Fibroblast of pulmonary artery (primary cell): ENCODE data around the gene ADAMTSL2.

Source experiments
- DNase-seq: peaks from one replicate; pipeline ENCODE4 v3.0.0-alpha.2; 2010; ENCODE audit warnings: low read depth
- H3K4me3 ChIP-seq: replicated peaks from 2 replicates; pipeline ENCODE4 v1.5.1; 2011; ENCODE audit warnings: low read depth, mild to moderate bottlenecking, control low read depth, low read length, moderate library complexity
- CTCF ChIP-seq: IDR thresholded peaks from 2 replicates; pipeline ENCODE4 v1.5.1; 2011; ENCODE audit warnings: mild to moderate bottlenecking, control low read depth, low read length, inconsistent platforms; ENCODE audit errors: missing control alignments

Gene ADAMTSL2

GRCh38 chr9:133490865-133491655 lies 43.4 kb upstream of the ADAMTSL2 start:
- H3K4me3 ChIP-seq = no peak overlapping the region
- no peak for TF ChIP-seq CTCF
- DNase-seq = no peak

DNA sequence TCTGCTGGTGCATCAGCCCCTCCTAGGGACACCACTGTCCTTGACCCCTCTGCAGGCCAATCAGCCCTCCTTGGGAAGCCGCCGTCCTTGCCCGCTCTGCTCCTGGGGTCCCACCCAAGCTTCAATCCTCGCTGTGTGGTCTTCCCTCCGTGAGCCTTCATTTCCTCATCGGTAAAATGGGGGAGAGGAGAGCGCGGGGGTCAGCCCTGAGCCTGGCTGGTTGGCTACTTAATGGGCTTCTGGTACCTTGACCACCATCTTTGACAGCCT lies 42.9 kb upstream of the ADAMTSL2 start:
- DNase-seq = no peak
- no peak overlapping the region for H3K4me3 ChIP-seq
- TF ChIP-seq CTCF = no peak

DNA sequence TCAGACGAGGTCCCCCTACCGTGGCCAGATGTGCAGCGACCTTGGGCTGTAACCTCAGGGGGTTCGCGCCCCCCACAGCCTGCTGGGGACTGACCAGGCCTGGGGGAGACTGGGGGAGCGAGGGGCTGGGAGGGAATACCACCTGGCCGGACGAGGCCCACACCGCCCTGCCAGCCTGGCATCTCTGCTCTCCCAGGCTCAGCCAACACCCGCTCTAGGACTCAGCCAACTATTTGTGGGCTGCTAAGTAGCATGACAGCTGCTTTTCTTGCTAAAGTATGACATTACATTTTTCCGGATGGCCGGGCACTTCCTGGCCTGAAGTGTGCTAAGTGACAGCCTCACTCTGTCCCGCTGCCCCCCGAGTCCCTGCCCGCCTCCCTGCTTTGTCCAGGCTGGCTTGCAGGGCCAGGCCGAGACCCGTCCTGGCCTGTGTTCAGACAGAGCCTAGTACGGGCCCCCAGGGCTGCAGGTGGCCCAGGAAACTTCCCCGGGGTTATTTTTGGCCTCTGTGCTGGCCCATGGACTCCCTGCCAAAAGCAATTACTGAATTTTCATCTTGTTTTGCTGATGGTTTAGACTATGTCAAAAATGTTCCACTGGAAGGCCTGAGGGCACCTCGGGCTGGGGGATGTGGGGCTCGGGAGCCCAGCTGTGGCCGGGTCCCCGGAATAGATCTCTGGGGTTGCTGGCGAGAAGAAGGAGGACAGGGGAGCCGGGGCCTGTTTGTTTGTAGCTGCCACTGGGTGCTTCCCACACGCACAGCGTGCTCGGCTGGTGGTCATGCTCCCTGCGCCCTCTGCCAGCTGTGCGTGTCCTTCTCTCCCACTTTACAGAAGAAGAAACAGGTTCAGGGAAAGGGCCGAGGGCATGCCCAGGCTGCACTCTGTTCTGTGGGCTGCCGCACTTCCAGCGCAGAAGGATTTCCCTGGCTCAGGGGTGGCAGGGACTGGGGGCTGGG lies 42.2 kb upstream of the ADAMTSL2 start:
- no peak overlapping the region for H3K4me3 ChIP-seq
- TF ChIP-seq CTCF = no peak
- no peak for DNase-seq

DNA sequence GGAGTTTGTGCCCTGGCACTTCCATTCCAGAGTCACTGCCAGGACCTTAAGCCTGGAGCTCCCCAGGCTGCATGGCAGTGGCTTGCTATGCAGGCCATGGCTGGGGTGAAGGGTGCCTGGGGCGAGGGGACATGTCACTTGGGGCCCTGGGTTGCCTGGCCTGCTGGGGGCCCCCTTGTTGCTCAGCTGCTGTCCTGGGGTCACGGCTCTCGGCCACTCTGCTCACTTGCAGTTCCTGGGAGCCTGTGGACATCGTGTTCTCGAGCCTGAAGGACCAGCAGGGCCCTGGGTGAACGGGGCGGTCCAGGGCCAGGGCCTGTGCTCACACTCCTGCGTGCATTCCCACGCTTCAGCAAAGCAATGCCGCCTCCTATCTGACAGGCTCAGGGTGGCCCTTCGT lies 41.1 kb upstream of the ADAMTSL2 start:
- TF ChIP-seq CTCF = no peak
- H3K4me3 ChIP-seq = no peak overlapping the region
- DNase-seq = no peak

GRCh38 chr9:133493845-133494540 lies 40.5 kb upstream of the ADAMTSL2 start:
- H3K4me3 ChIP-seq = no peak overlapping the region
- no peak for DNase-seq
- no peak for TF ChIP-seq CTCF

- TF ChIP-seq CTCF = no peak
- DNase-seq = no peak
- no peak overlapping the region for H3K4me3 ChIP-seq
Measured at GRCh38 chr9:133494636-133495326, 39.7 kb upstream of the ADAMTSL2 start.
